Activated CD4-positive, CD25-positive, alpha-beta regulatory T cell (primary cell): Measurements from ENCODE around the gene ARL17B.
"Not testable (repeated sequence)": the region's sequence is repeated elsewhere in the genome, so short reads cannot be mapped to it uniquely, and the experiment has no call there.

ENCODE experiments used
- DNase-seq, 4 experiments: peaks; one replicate each; lab custom pipeline; 2025; lab: John Stamatoyannopoulos, UW

The ARL17B gene

DNA sequence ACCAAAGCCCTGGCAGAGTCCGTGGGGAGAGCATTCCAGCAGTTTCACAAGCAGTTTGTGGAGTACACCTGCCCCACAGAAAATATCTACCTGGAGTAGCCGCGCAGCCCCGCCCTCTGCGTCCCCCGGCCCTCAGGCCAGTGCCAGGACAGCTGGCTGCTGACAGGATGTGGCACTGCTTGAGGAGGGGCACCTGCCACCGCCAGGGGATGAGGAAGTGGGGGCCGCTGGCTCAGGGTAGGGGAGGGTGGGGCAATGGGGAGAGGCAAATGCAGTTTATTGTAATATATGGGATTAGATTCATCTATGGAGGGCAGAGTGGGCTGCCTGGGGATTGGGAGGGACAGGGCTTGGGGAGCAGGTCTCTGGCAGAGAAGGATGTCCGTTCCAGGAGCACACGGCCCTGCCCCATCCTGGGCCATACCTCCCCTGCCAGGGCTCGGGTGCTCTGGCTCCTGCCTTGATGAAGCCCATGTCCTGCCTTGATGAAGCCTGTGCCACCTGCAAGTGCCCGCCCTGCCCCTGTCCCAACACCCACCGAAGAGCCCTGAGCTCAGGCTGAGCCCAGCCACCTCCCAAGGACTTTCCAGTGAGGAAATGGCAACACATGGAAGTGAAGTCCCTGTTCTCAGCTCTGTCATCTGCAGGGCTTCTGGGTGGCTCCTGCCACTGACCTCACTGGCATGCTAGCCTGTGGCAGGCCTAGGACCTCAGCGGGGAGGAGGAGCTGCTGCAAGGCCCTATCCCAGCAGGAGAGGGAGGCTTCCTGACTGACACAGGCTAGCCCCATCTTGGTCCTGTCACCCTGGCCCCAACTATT is 116.4 kb downstream of the ARL17B start:
- DNase-seq, result not testable (repeated sequence)

GRCh38 chr17:46244339-46244913 is 117.1 kb downstream of the ARL17B start:
- DNase-seq, result not testable (repeated sequence)

GRCh38 chr17:46243928-46244327 is 117.6 kb downstream of the ARL17B start:
- DNase-seq, result not testable (repeated sequence)

DNA sequence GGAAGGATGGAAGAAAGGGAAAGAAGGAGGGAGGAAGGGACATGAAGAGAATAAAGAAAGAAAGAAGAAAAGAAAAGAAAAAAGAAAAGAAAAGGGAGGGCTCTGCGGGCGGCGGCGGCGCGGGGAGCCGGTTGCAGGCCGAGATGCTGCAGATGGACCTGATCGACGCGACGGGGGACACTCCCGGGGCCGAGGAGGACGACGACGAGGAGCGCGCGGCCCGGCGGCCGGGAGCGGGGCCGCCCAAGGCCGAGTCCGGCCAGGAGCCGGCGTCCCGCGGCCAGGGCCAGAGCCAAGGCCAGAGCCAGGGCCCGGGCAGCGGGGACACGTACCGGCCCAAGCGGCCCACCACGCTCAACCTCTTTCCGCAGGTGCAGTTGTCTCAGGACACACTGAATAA is 118.1 kb downstream of the ARL17B start:
- not testable (repeated sequence) for DNase-seq

- not testable (repeated sequence) for DNase-seq
Observed at GRCh38 chr17:46231359-46231758, 130.2 kb downstream of the ARL17B start.

GRCh38 chr17:46225274-46225794 is 136.2 kb downstream of the ARL17B start:
- DNase-seq, result peak; percentile 80 to 85 (median 84)

- DNase-seq, result not testable (repeated sequence)
Observed at GRCh38 chr17:46224864-46225263, 136.7 kb downstream of the ARL17B start.
